ENCODE measurements around the gene ADAM10.

Gene ADAM10

GRCh38 chr15:58549013-58549784, 200.3 kb downstream of the ADAM10 start:
- no peak for DNase-seq

GRCh38 chr15:58548308-58549012, 201.0 kb downstream of the ADAM10 start:
- DNase-seq: no peak

- DNase-seq: no peak
Observed at GRCh38 chr15:58547628-58548307, 201.7 kb downstream of the ADAM10 start.

DNA sequence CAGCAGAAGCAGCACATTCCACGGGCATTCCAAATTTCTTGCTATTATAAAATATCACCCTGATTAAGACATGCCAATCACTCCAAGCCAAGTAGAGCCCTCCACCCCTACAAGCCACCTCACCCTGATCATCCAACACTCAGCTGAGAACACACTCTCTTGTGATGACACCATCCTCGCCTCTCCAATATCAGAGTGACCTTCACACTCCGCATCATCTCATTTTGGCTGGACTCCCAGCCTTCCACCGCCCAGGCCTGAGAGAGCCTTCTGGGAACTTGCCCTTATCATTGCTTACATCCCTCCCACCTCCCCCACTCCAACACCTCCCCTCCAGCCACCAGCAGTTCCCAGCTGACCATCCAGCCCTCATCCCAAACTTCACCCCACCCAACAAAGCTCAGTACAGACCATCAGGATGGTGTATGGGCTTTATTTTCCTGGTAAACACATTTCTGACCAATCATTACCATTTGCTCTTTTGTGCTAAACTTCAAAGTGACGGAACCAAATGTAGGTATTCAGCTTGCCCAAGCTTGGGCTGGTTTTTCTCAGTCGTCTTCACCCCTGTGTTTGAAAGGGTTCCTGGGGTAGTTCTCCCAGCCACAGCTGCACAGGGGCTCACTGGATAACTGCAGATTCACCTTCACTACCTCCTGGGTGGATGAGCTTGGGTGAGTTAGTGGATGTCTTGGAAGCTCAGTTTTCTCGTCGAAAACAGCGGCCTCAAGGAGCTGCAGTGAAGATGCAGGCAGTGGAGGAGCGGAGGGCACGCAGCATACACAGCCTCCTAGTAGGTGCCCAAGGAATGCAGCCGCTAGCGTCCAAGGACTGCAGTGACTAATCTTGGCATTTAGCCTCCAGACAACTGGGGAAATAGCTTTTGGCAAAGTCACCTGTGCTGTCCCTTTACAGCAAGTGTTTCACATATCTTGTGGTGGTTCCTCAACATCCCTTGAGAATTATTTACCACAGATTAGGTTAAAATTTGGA, 202.6 kb downstream of the ADAM10 start:
- no peak for DNase-seq

- DNase-seq: no peak
Observed at GRCh38 chr15:58546066-58546591, 203.4 kb downstream of the ADAM10 start.

GRCh38 chr15:58545307-58546065, 204.0 kb downstream of the ADAM10 start:
- peak; percentile 94 for DNase-seq

DNA sequence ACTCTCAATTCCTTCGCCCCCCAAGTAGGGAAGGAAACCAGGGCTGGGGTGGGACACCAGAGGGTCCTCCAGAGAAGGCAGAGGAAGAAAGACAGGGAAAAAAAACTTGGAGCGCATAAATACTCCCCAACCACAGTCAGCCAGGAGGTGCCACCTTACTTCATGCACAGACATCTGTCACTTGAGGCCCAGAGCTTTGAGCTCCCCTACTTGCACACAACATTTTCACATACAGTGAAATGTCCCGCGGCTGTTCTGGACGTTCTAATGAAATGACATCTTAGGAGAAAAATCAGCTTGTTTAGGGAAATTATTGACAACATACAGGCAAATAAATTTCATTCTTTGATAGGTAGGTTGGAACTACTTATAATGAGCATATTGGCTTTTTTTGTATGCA, 204.8 kb downstream of the ADAM10 start:
- DNase-seq: no peak

- no peak for DNase-seq
Observed at GRCh38 chr15:58543664-58544335, 205.7 kb downstream of the ADAM10 start.

DNA sequence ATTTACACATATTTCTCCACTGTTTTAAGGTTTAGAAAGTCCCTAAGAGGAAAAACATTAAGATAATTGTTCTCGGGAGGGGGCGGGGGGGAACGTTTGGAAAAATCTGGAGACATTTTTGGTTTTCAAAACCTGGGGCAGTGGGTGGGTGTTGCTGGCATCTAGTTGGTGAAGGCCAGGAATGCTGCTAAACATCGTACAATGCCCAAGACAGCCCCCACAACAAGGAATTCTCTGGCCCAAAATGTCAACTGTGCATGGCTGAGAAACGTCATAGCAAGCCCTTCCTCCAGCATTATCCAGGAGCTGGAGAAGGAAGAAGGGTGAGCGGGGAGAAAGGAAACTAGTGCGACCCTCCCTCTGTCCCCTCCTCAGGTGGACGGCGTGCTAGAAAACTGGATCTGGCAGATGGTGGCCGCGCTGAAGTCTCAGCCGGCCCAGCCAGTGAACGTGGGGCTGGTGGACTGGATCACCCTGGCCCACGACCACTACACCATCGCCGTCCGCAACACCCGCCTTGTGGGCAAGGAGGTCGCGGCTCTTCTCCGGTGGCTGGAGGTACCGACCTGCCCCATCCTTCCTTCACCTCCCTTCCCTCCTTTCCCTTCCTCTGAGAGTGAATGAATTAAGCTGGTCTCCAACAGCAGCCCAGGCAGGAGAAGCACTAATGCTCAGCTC, 208.0 kb downstream of the ADAM10 start:
- no peak for DNase-seq

DNA sequence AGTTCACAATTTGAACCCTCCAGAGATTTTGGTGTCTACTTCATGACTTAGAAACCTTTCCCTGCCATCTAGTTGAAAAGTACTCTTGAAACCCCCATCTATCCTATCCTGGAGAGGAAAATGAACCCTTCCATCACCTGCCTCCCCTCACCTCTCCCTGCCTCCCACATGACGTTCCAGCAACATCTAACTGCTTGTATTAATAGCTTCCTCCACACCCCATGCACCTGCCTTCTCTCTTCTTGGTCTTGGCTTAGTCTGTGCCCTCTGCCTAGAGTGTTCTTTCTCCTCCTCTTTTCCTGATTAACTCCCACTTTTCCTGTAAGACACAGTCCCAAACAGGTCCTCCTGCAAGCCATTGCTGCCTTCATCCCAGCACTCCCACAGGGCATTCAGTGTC, 210.0 kb downstream of the ADAM10 start:
- no peak for DNase-seq

DNA sequence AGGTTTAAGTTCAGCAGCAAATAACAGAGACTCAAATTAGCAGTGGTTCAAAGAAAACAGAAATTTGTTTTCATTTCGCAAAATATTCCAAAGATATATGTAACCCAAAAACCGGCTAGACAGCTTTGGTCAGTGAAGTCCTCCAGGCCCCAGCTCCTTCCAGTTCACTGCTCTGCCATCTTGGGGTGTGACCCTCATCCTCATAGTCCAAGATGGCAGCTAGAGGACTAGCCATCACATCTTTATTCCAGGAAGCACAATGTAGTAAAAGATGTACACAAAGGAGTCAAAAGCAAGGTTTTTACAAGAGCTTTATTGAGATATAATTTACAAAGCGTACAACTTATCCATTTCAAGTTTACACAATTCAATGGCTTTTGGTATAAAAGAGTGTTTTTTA, 210.6 kb downstream of the ADAM10 start:
- DNase-seq: no peak

Data from MV-4-11 (cell line).